ENCODE results near the gene ARHGEF37.
"Not testable (repeated sequence)": the region's sequence is repeated elsewhere in the genome, so short reads cannot be mapped to it uniquely, and the experiment has no call there.

ARHGEF37 gene

DNA sequence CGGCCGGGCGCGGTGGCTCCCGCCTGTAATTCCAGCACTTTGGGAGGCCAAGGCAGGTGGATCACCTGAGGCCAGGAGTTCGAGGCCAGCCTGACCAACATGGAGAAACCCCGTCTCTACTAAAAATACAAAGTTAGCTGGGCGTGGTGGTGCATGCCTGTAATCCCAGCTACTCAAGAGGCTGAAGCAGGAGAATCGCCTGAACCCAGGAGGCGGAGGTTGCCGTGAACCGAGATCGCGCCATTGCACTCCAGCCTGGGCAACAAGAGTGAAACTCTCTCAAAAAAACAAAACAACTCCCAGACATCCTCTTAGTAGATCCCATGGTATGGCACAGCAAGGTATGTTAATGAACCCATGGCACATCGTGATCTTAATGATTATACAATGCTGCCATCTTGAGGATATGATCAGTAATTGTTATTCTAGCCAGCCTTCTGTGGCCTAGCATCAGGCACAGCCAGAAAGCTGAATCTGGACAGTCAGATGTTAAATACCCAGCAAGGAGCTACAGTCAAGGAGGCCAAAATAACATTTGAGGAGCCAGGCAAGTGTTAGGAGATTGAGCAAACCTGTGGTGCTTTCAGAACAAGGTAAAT lies 16.7 kb upstream of the ARHGEF37 start:
- TF ChIP-seq, protein P1, sequence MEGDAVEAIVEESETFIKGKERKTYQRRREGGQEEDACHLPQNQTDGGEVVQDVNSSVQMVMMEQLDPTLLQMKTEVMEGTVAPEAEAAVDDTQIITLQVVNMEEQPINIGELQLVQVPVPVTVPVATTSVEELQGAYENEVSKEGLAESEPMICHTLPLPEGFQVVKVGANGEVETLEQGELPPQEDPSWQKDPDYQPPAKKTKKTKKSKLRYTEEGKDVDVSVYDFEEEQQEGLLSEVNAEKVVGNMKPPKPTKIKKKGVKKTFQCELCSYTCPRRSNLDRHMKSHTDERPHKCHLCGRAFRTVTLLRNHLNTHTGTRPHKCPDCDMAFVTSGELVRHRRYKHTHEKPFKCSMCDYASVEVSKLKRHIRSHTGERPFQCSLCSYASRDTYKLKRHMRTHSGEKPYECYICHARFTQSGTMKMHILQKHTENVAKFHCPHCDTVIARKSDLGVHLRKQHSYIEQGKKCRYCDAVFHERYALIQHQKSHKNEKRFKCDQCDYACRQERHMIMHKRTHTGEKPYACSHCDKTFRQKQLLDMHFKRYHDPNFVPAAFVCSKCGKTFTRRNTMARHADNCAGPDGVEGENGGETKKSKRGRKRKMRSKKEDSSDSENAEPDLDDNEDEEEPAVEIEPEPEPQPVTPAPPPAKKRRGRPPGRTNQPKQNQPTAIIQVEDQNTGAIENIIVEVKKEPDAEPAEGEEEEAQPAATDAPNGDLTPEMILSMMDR (conservative IDR thresholded peaks at IDR 0.05; ENCODE audit: low read length), result peak; percentile 66
- H3K4me3 ChIP-seq (ENCODE audit: low read length), result not testable (repeated sequence)
- peak; percentile 85 for DNase-seq (ENCODE audit: low read depth)

DNA sequence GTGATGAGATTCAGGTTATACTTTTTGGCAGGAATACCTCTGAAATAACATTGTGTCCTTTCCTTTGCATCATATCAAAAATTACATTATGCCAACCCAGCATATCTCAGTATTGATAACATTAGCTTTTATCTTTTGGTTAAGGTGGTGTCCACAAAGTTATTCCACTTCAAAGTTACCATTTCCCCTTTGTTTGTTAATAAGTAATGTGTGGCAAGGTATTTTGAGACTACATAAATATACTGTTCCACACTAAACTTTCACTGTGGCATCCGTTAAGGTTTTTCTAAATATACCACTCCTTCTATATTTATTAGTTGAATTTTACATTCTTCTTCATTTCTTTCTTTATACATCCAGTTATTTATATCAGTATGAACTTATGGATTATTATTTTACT lies 14.1 kb upstream of the ARHGEF37 start:
- DNase-seq (ENCODE audit: low read depth), result no peak
- H3K4me3 ChIP-seq (ENCODE audit: low read length), result no peak overlapping the region
- TF ChIP-seq, protein P1 (conservative IDR thresholded peaks at IDR 0.05; ENCODE audit: low read length), result no peak

DNA sequence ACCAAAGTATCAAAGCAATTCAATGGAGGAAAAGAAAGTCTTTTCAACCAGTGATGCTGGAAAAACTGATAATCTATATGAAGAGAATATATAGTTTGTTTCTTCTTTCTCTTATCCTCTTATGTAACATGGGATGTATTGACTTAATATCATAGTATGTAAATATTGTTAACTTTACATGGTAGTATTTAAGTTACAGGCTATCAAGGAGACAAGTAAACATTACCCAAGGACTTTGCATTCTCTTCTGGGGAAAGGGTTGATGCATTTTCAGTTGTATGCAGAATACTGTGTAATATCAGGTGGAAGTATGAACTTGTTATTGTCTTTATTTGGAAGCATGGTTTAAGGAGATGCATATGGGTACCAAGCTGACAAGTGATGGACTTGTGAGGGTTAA lies 9.1 kb upstream of the ARHGEF37 start:
- TF ChIP-seq, protein P1 (conservative IDR thresholded peaks at IDR 0.05; ENCODE audit: low read length), result no peak
- no peak for DNase-seq (ENCODE audit: low read depth)
- H3K4me3 ChIP-seq (ENCODE audit: low read length), result no peak overlapping the region

DNA sequence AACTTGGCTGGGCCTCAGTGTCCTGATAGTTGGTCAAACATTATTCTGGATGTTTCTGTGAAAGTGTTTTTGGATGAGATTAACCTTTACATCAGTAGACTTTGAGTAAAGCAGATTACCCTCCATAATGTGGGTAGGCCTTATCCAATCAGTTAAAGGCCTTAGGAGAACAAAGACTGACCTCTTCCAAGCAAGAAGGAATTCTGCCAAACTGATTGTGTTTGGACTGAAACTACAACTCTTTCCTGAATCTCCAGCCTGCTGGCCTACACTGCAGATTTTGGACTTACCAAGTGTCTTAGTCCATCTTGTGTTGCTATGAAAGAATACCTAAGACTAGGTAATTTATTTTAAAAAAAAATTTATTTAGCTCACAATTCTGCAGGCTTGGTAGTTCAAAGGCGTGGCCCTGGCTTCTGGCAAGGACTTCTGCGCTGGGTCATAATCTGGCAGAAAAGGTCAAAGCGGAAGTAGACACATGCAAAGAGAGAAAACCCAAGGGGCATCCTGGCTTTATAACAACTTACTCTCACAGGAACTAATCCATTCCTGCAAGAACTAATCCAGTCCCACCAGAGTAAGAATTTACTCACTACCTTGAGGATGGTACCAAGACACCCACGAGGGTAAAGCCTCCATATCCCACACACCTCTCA lies 8.6 kb upstream of the ARHGEF37 start:
- TF ChIP-seq, protein P1 (conservative IDR thresholded peaks at IDR 0.05; ENCODE audit: low read length), result no peak
- no peak overlapping the region for H3K4me3 ChIP-seq (ENCODE audit: low read length)
- DNase-seq (ENCODE audit: low read depth), result no peak

DNA sequence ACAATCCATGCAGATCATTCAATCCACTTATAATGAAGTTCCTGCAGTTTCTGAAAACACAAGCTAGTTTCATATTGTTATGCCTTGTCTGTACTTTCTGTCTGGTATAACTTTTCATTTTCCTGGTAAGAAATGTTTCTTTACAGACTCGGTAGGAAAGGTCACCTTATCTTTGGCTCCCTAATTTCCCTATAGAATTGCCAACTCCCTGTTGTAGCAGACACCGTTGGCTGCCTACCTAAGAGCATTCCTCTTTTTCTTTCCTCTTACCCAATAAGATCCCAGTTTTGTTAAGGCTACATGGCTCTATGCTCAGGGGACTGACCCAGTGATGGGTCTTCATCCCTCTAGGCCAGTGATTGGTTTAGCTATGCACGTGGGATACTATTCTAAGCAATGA lies 6.2 kb upstream of the ARHGEF37 start:
- TF ChIP-seq, protein P1 (conservative IDR thresholded peaks at IDR 0.05; ENCODE audit: low read length), result no peak
- DNase-seq (ENCODE audit: low read depth), result no peak
- H3K4me3 ChIP-seq (ENCODE audit: low read length), result no peak overlapping the region

DNA sequence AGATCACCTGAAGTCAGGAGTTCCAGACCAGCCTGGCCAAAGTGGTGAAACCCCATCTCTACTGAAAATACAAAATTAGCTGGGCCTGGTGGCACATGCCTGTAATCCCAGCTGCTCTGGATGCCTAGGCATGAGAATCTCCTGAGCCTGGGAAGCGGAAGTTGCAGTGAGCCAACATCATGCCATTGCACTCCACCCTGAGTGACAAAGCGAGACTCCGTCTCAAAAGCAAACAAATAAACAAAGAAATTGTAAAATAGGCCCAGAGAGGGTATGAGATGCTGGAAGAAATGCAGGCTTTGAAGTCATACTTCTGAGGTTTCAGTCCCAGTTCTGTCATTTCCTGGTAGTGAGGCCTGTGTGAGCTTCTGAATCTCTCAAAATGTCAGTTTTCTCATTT lies 5.3 kb upstream of the ARHGEF37 start:
- TF ChIP-seq, protein P1 (conservative IDR thresholded peaks at IDR 0.05; ENCODE audit: low read length), result no peak
- DNase-seq (ENCODE audit: low read depth), result no peak

DNA sequence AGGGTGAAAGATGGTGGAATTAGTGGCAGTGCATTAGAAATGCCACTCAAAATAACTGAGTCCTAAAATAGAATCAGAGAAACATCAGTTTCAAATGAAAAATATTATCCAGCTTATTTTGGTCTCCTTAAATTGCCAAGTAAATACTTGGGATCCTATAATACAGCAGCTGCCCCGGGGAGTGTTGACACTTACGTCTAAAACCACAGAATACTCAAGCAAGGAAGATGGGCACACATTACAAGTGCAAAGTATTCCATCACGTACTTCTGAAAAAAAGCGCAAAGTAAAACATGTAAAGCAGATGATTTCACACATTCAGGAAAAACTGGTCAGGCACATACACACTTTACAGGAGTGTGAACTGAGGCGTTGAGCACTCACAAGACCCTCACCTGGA lies 2.4 kb upstream of the ARHGEF37 start:
- TF ChIP-seq, protein P1 (conservative IDR thresholded peaks at IDR 0.05; ENCODE audit: low read length), result no peak
- no peak for DNase-seq (ENCODE audit: low read depth)
- no peak overlapping the region for H3K4me3 ChIP-seq (ENCODE audit: low read length)

More for the DNA sequence above, 5.3 kb upstream of the ARHGEF37 start:
- no peak overlapping the region for H3K4me3 ChIP-seq (ENCODE audit: low read length)

Measured in AG10803 (cell line).